GM23248 (cell line): ENCODE measurements around the gene PLPP7. TPM values are rescaled to one million over a fixed set of nuclear protein-coding genes. Genes with fewer than 3 reads are reported as not detected.
"Not testable (repeated sequence)": the region's sequence is repeated elsewhere in the genome, so short reads cannot be mapped to it uniquely, and the experiment has no call there.

Experiments
- DNase-seq: peaks from one replicate; pipeline ENCODE4 v3.0.0-alpha.2; 2015
- H2AFZ ChIP-seq: fragments of 200-600 bp; sonication (generic); 2 replicates; pipeline ENCODE4 v1.6.1; 2016; ENCODE audit warnings: antibody characterized with exemption
- H3F3A ChIP-seq: fragments of 200-600 bp; sonication (generic); 2 replicates; pipeline ENCODE4 v1.6.1; 2016; ENCODE audit warnings: mild to moderate bottlenecking, antibody characterized with exemption, mixed run types; ENCODE audit not compliant: insufficient read depth
- H3K27ac ChIP-seq: fragments of 200-600 bp; sonication (generic); 2 replicates; pipeline ENCODE4 v1.5.1; 2016; ENCODE audit warnings: mild to moderate bottlenecking
- H3K27me3 ChIP-seq: fragments of 200-600 bp; sonication (generic); replicated peaks from 2 replicates; pipeline ENCODE4 v1.6.1; 2016; ENCODE audit warnings: mild to moderate bottlenecking; ENCODE audit not compliant: insufficient read depth
- H3K36me3 ChIP-seq: fragments of 200-600 bp; sonication (generic); 2 replicates; pipeline ENCODE4 v1.6.1; 2016; ENCODE audit warnings: low read depth, mild to moderate bottlenecking
- H3K4me1 ChIP-seq: fragments of 200-600 bp; sonication (generic); 2 replicates; pipeline ENCODE4 v1.6.1; 2016; ENCODE audit warnings: mild to moderate bottlenecking; ENCODE audit not compliant: insufficient read depth
- H3K4me2 ChIP-seq: fragments of 200-600 bp; sonication (generic); one replicate; pipeline ENCODE4 v1.6.1; 2016; ENCODE audit warnings: mild to moderate bottlenecking; ENCODE audit not compliant: unreplicated experiment
- H3K4me3 ChIP-seq: fragments of 200-600 bp; sonication (generic); 2 replicates; pipeline ENCODE4 v1.5.1; 2016; ENCODE audit warnings: mild to moderate bottlenecking
- H3K79me2 ChIP-seq: fragments of 200-600 bp; sonication (generic); 2 replicates; pipeline ENCODE4 v1.6.1; 2016; ENCODE audit warnings: mild to moderate bottlenecking; ENCODE audit not compliant: insufficient read depth
- H3K9ac ChIP-seq: fragments of 200-600 bp; sonication (generic); 2 replicates; pipeline ENCODE4 v1.6.1; 2016; ENCODE audit warnings: mild to moderate bottlenecking
- H3K9me2 ChIP-seq: fragments of 200-600 bp; sonication (generic); 2 replicates; pipeline ENCODE4 v1.6.1; 2016; ENCODE audit warnings: mixed run types, mild to moderate bottlenecking, moderate library complexity; ENCODE audit not compliant: insufficient read depth
- H3K9me3 ChIP-seq: fragments of 200-600 bp; sonication (generic); one replicate; pipeline ENCODE4 v1.6.1; 2017; ENCODE audit warnings: low read depth
- H4K20me1 ChIP-seq: fragments of 200-600 bp; sonication (generic); 2 replicates; pipeline ENCODE4 v1.6.0; 2016; ENCODE audit not compliant: insufficient read depth
- EZH2 ChIP-seq: fragments of 200-600 bp; sonication (generic); IDR thresholded peaks from 2 replicates; pipeline ENCODE4 v1.6.1; 2018; ENCODE audit warnings: antibody characterized with exemption, mild to moderate bottlenecking; ENCODE audit not compliant: insufficient read depth, poor library complexity, severe bottlenecking
- EZH2phosphoT487 ChIP-seq: fragments of 200-600 bp; sonication (generic); IDR thresholded peaks from 2 replicates; pipeline ENCODE4 v1.6.1; 2018; ENCODE audit warnings: antibody characterized with exemption, moderate library complexity, mild to moderate bottlenecking, low read depth; ENCODE audit not compliant: insufficient read depth
- WGBS, 2 experiments: methylation state at CpG; one replicate each; pipeline ENCODE4 v1.1.6; 2015 to 2017; ENCODE audit warnings: low lambda C conversion rate in 2 of 2, low coverage in 1 of 2; ENCODE audit errors: missing lambda C conversion rate in 2 of 2; 5-methylcytosine and 5-hydroxymethylcytosine counted together
- in situ Hi-C: fragments of 300-500 bp; cut with MboI; formaldehyde crosslinking; loops from 2 replicates; pipeline ENCODE4 v1.15.0; 2020
- polyA plus RNA-seq: library from polyadenylated mRNA; unstranded; fragments of >200 nt; fragmentation: Nextera tagmentation; extraction: Ambion mirVana; gene quantifications from 2 replicates; pipeline ENCODE4 v1.2.1, GENCODE V29; 2016
- total RNA-seq: library from RNA; depleted of rRNA; stranded (reverse); fragments of >200 nt; shearing (Covaris generic); gene quantifications from 2 replicates; pipeline ENCODE4 v1.2.3, GENCODE V29; 2014; rRNA removed

PLPP7 gene
- total and polyA plus RNA-seq, 2 experiments from 2014 or later: 0.32 to 0.65 TPM

GRCh38 chr9:131349881-131350563 is 60.5 kb downstream of the PLPP7 start:
- Histone ChIP-seq H3F3A (no peaks in the 10 kb centered on the region), H3K4me2 (peak overlapping the region; percentile 72), H3K9me2 (no peaks in the 10 kb centered on the region), H3K4me1 (no peaks in the 10 kb centered on the region), H3K4me3 (peak overlapping the region; percentile 60), H3K36me3 (no peaks in the 10 kb centered on the region), H2AFZ (peak overlapping the region; percentile 92), H3K27ac (no peak overlapping the region), H3K9ac (peak overlapping the region; percentile 28; the same call in 1 of the 2 replicates), H3K27me3 (no peaks in the 10 kb centered on the region), H4K20me1 (no peaks in the 10 kb centered on the region), H3K9me3 (no peaks in the 10 kb centered on the region), H3K79me2 (no peaks in the 10 kb centered on the region)
- peak; percentile 93 for DNase-seq
- WGBS, 2 experiments: 9 to 10% methylated on average over 27 of the region's 27 CpGs
- TF ChIP-seq EZH2phosphoT487 (no peak), EZH2 (no peak)
- in situ Hi-C loops: loop anchor here (25.0 kb wide), 1 partner anchor 387 kb away; the partner anchor contains the start of gene RAPGEF1

DNA sequence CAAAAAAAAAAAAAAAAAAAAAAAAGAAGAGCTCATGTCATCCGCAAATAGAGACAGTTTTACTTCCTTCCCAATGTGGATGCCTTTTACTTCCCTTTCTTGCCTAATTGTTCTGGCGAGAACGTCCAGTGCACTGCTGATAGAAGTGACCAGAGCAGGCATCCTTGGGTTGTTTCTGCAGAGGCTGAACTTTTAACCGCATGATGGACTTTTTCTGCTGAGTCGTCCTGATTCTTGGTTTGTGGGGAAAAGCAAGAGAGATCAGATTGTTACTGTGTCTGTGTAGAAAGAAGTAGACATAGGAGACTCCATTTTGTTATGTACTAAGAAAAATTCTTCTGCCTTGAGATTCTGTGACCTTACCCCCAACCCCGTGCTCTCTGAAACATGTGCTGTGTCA is 67.0 kb downstream of the PLPP7 start:
- DNase-seq, H3K27me3 ChIP-seq, H3K9me3 ChIP-seq, H3K4me3 ChIP-seq, H3K27ac ChIP-seq, H3K79me2 ChIP-seq, H4K20me1 ChIP-seq, H3K4me2 ChIP-seq, H2AFZ ChIP-seq, H3K4me1 ChIP-seq, H3K36me3 ChIP-seq, H3F3A ChIP-seq, H3K9ac ChIP-seq, H3K9me2 ChIP-seq: not testable (repeated sequence)
- WGBS, 2 experiments: 73 to 78% methylated on average over 5 of the region's 6 CpGs
- in situ Hi-C loops: loop anchor here (25.0 kb wide), 1 partner anchor 381 kb away; the partner anchor contains the start of gene RAPGEF1

- Histone ChIP-seq H3K4me3 (no peak overlapping the region), H3K27ac (no peak overlapping the region), H3K9me3 (no peaks in the 10 kb centered on the region), H3K4me1 (no peaks in the 10 kb centered on the region; the same call in 1 of the 2 replicates), H3K79me2 (no peaks in the 10 kb centered on the region), H2AFZ (no peak overlapping the region), H3K27me3 (no peaks in the 10 kb centered on the region), H3K36me3 (no peaks in the 10 kb centered on the region), H3K4me2 (no peak overlapping the region), H3K9me2 (no peaks in the 10 kb centered on the region), H3K9ac (no peak overlapping the region), H3F3A (no peaks in the 10 kb centered on the region), H4K20me1 (no peaks in the 10 kb centered on the region)
- TF ChIP-seq EZH2 (no peak), EZH2phosphoT487 (no peak)
- no peak for DNase-seq
- 79 to 80% methylated on average over 10 of the region's 10 CpGs for WGBS, 2 experiments
- in situ Hi-C loops: loop anchor here (25.0 kb wide), 1 partner anchor 379 kb away; the partner anchor contains the start of gene RAPGEF1
These were observed 69.0 kb downstream of the PLPP7 start for GRCh38 chr9:131358556-131358955.

Other genes with a start within 250 kb of the PLPP7 start
- not detected in 2 replicates for gene AIF1L, start 193.2 kb upstream of the PLPP7 start, total RNA-seq
- gene AIF1L, start 193.2 kb upstream of the PLPP7 start, polyA plus RNA-seq: 0.28 TPM in 1 of 2 replicates, not detected in the other
- 13.1 and 22.3 TPM in 2 replicates for gene NUP214, start 164.1 kb upstream of the PLPP7 start, total RNA-seq
- gene NUP214, start 164.1 kb upstream of the PLPP7 start, polyA plus RNA-seq: 11.7 and 14.3 TPM in 2 replicates
- gene FAM78A, start 13.2 kb upstream of the PLPP7 start, total RNA-seq: 0.38 and 1.1 TPM in 2 replicates
- gene FAM78A, start 13.2 kb upstream of the PLPP7 start, polyA plus RNA-seq: 0.23 and 0.29 TPM in 2 replicates
- gene PRRC2B, start 104.4 kb downstream of the PLPP7 start, total RNA-seq: 53.7 and 68.3 TPM in 2 replicates
- gene PRRC2B, start 104.4 kb downstream of the PLPP7 start, polyA plus RNA-seq: 25.2 and 30.9 TPM in 2 replicates
- gene POMT1, start 213.2 kb downstream of the PLPP7 start, total RNA-seq: 32.9 and 46.0 TPM in 2 replicates
- 28.4 and 29.4 TPM in 2 replicates for gene POMT1, start 213.2 kb downstream of the PLPP7 start, polyA plus RNA-seq
- gene UCK1, start 241.5 kb downstream of the PLPP7 start, total RNA-seq: 22.0 and 31.3 TPM in 2 replicates
- 22.6 and 24.7 TPM in 2 replicates for gene UCK1, start 241.5 kb downstream of the PLPP7 start, polyA plus RNA-seq